HepG2 (cell line): Measurements from ENCODE around the gene TMC8. TPM values are rescaled to one million over a fixed set of nuclear protein-coding genes. Genes with fewer than 3 reads are reported as not detected.

Experiments
- ATAC-seq: fragments of 200-7000 bp; cut with Tn5 transposase; 3 replicates; pipeline ENCODE4 v1.9.1; 2020; ENCODE audit warnings: mild to moderate bottlenecking, moderate library complexity
- BruUV-seq: library from RNA; stranded (reverse); fragments of 400-500 nt; replicated peaks from 2 replicates; lab custom pipeline; 2021; lab: Mats Ljungman, UMichigan
- CTCF ChIA-PET: fragments of 300-600 bp; formaldehyde crosslinking; extraction: SDS; loops from one replicate; lab custom pipeline; 2021; ENCODE audit warnings: low total read pairs, inconsistent platforms, low intra/inter-chr PET ratio; lab: Yijun Ruan, JAX
- POLR2A ChIA-PET: fragments of 350-600 bp; sonication (Branson Sonifier 250); formaldehyde crosslinking; loops from one replicate; lab custom pipeline; 2020; ENCODE audit warnings: antibody characterized with exemption, inconsistent platforms; lab: Yijun Ruan, JAX
- DNase-seq: peaks from one replicate; pipeline ENCODE4 v3.0.0-alpha.2; 2015; ENCODE audit warnings: low spot score
- FAIRE-seq: peaks from 3 replicates; lab custom pipeline; 2011; peaks lifted over from hg19 to GRCh38; lab: Jason Lieb, UNC
- H2AFZ ChIP-seq: one replicate; pipeline ENCODE4 v1.6.1; 2011; ENCODE audit warnings: low read length, inconsistent platforms
- H3K27ac ChIP-seq: fragments of 300-600 bp; 3 replicates; pipeline ENCODE4 v1.8.0; 2011; ENCODE audit warnings: mixed run types, mild to moderate bottlenecking, mixed read lengths, low read length, inconsistent platforms; ENCODE audit not compliant: insufficient read depth; ENCODE audit errors: extremely low read length
- H3K27me3 ChIP-seq, 2 experiments: fragments of 200-600 bp in 1 of 2; 2 replicates in 1 of 2; 3 replicates in 1 of 2; pipeline versions ENCODE4 v1.6.0 to v1.8.0; 2011; ENCODE audit warnings: low read length in 2 of 2, mild to moderate bottlenecking in 2 of 2, moderate library complexity in 2 of 2, inconsistent platforms in 1 of 2; ENCODE audit not compliant: insufficient read depth in 2 of 2, control insufficient read depth in 1 of 2
- H3K36me3 ChIP-seq, 2 experiments: fragments of 200-600 bp in 1 of 2; replicated peaks in 1 of 2; 2 replicates in 1 of 2; 3 replicates in 1 of 2; pipeline versions ENCODE4 v1.5.1 to v1.8.0; 2011; ENCODE audit warnings: low read length in 2 of 2, inconsistent platforms in 1 of 2; ENCODE audit not compliant: insufficient read depth in 2 of 2, control insufficient read depth in 1 of 2
- H3K4me1 ChIP-seq: 2 replicates; pipeline ENCODE4 v1.5.1; 2012; ENCODE audit warnings: low read length, inconsistent platforms; ENCODE audit not compliant: insufficient read depth
- H3K4me2 ChIP-seq: 2 replicates; pipeline ENCODE4 v1.6.0; 2011; ENCODE audit warnings: low read depth, low read length, inconsistent platforms
- H3K4me3 ChIP-seq, 3 experiments: fragments of 200-600 bp in 1 of 3; sonication (generic), shearing (Covaris generic) in 1 of 3; replicated peaks in 1 of 3; 2 replicates each; pipeline ENCODE4 v1.5.1; 2011 to 2016; ENCODE audit warnings: low read length in 3 of 3, inconsistent platforms in 2 of 3, low read depth in 2 of 3, mild to moderate bottlenecking in 2 of 3, control low read depth in 1 of 3, mixed read lengths in 1 of 3; ENCODE audit not compliant: insufficient read depth in 1 of 3
- H3K79me2 ChIP-seq: one replicate; pipeline ENCODE4 v1.6.1; 2011; ENCODE audit warnings: low read length, inconsistent platforms; ENCODE audit not compliant: insufficient read depth
- H3K9ac ChIP-seq: 2 replicates; pipeline ENCODE4 v1.6.0; 2011; ENCODE audit warnings: mild to moderate bottlenecking, low read depth, low read length, inconsistent platforms; ENCODE audit not compliant: insufficient read depth
- H3K9me3 ChIP-seq: 2 replicates; pipeline ENCODE4 v1.5.1; 2012; ENCODE audit warnings: mild to moderate bottlenecking, low read length
- H4K20me1 ChIP-seq: 2 replicates; pipeline ENCODE4 v1.6.0; 2011; ENCODE audit warnings: inconsistent platforms, mild to moderate bottlenecking, low read length, moderate library complexity; ENCODE audit not compliant: insufficient read depth
- KDM3A ChIP-seq: IDR thresholded peaks from 2 replicates; pipeline ENCODE4 v1.6.1; 2018; ENCODE audit warnings: low read depth, missing compliant biosample characterization
- KLF13 ChIP-seq: sonication (generic); formaldehyde crosslinking; IDR thresholded peaks from 2 replicates; pipeline ENCODE4 v1.4.0; 2020; ENCODE audit warnings: mild to moderate bottlenecking, missing genetic modification reagents
- MEIS2 ChIP-seq: sonication (generic); formaldehyde crosslinking; IDR thresholded peaks from 2 replicates; pipeline ENCODE4 v1.9.0; 2021; ENCODE audit warnings: mild to moderate bottlenecking, missing genetic modification reagents
- MLLT10 ChIP-seq: sonication (generic); formaldehyde crosslinking; IDR thresholded peaks from 2 replicates; pipeline ENCODE4 v1.4.0; 2020; ENCODE audit warnings: missing genetic modification reagents
- POLR2G ChIP-seq: fragments of 200-400 bp; formaldehyde crosslinking; IDR thresholded peaks from 2 replicates; pipeline ENCODE4 v1.6.1; 2018; ENCODE audit warnings: mild to moderate bottlenecking, low read depth, low read length, moderate library complexity
- TOPORS ChIP-seq: sonication (generic); formaldehyde crosslinking; IDR thresholded peaks from 2 replicates; pipeline ENCODE4 v1.8.0; 2023; ENCODE audit warnings: mild to moderate bottlenecking, missing genetic modification reagents
- WGBS: methylation state at CpG from one replicate; pipeline ENCODE4 v1.1.6; 2017; ENCODE audit warnings: low lambda C conversion rate; 5-methylcytosine and 5-hydroxymethylcytosine counted together
- in situ Hi-C: cut with HindIII; loops from 2 replicates; pipeline ENCODE4 v1.10.0; 2017; ENCODE audit warnings: low pct_unique_long_range_greater_than_20kb; ENCODE audit not compliant: extremely low pct_ligation_motif_present
- intact Hi-C: fragments of 100-400 bp; cut with micrococcal nuclease; formaldehyde crosslinking; loops from one replicate; pipeline ENCODE4 v1.10.0; 2022; ENCODE audit not compliant: unreplicated experiment
- polyA plus RNA-seq, 8 experiments: library from polyadenylated mRNA; depleted of rRNA in 3 of 8; stranded (reverse) in 7 of 8; unstranded in 1 of 8; fragments of >200 nt; fragmentation: Illumina TruSeq in 4 of 8; extraction: Trizol in 4 of 8; gene quantifications; 2 replicates each; pipeline versions ENCODE4 v1.2.1 to v1.2.3, GENCODE V29; 2011 to 2016; ENCODE audit warnings: low read depth in 4 of 8, missing spikeins in 1 of 8, mixed read lengths in 1 of 8; ENCODE audit not compliant: insufficient read depth in 1 of 8
- total RNA-seq, 5 experiments: library from RNA; depleted of rRNA; stranded (reverse); fragments of >200 nt; fragmentation: Illumina TruSeq; extraction: Trizol; gene quantifications; 2 replicates each; pipeline ENCODE4 v1.2.3, GENCODE V29; 2016; ENCODE audit warnings: low read depth in 1 of 5

Gene TMC8
- total and polyA plus RNA-seq, 2 of the 13 experiments (the other 11 are each of a cell fraction or from before 2014, with no cell fraction given): 0.53 to 7.8 TPM

- no peak overlapping the region for H2AFZ ChIP-seq
- peak; percentile 33; the same call in 1 of the 2 replicates for TF ChIP-seq POLR2G
- TF ChIP-seq KLF13 (CRISPR knock-in tag): no peak
- no peak for TF ChIP-seq KDM3A
- no peak for TF ChIP-seq TOPORS (CRISPR knock-in tag)
- TF ChIP-seq MEIS2 (CRISPR knock-in tag): 0 out of 2 replicates have a peak, but pooled peaks have one; percentile 11
- TF ChIP-seq MLLT10 (CRISPR knock-in tag): 0 out of 2 replicates have a peak, but pooled peaks have one; percentile 16
- no peaks in the 10 kb centered on the region for H3K79me2 ChIP-seq
- no peak for DNase-seq
- POLR2A ChIA-PET: interaction anchor here (1.3 kb wide), 1 partner anchor 26 kb away, joined by 3 read pairs; no protein-coding TSS in a partner anchor
- no TSS peak for BruUV-seq
- H3K27me3 ChIP-seq: no peaks in the 10 kb centered on the region
- no peak for FAIRE-seq
- H3K4me1 ChIP-seq: peaks cover 22% of the 10 kb centered on the region
- no peaks in the 10 kb centered on the region for H3K9me3 ChIP-seq
- no peak overlapping the region for H3K4me3 ChIP-seq
- ATAC-seq: no peak
- H3K4me2 ChIP-seq: no peak overlapping the region
- intact Hi-C loops (loop anchor here (5.0 kb wide), 1 partner anchor 73 kb away; the partner anchor contains the start of genes AFMID and TK1), in situ Hi-C loops (loop anchor here (5.0 kb wide), 1 partner anchor 73 kb away; the partner anchor contains the start of genes AFMID and TK1)
- 96% methylated on average over 23 of the region's 25 CpGs for WGBS
- peaks cover 15 to 43% of the 10 kb centered on the region in 2 experiments for H3K36me3 ChIP-seq
- CTCF ChIA-PET: interaction anchor here (1.1 to 2.5 kb wide), 5 partner anchors 23 to 138 kb away, joined by 3 to 18 read pairs (median 4); no protein-coding TSS in a partner anchor
- H3K27ac ChIP-seq: no peak overlapping the region
- peaks cover 14% of the 10 kb centered on the region; the same call in 1 of the 2 replicates for H4K20me1 ChIP-seq
- no peak overlapping the region for H3K9ac ChIP-seq
Observed at GRCh38 chr17:78113804-78114785, 16.5 kb upstream of the TMC8 start.
